ENCODE measurements around the gene POLE3. TPM values are rescaled to one million over a fixed set of nuclear protein-coding genes. Genes with fewer than 3 reads are reported as not detected.
"Not testable (repeated sequence)": the region's sequence is repeated elsewhere in the genome, so short reads cannot be mapped to it uniquely, and the experiment has no call there.

The POLE3 gene
- polyA plus RNA-seq, 1 donor = 45.3 TPM

GRCh38 chr9:113376634-113377567 lies 33.6 kb downstream of the POLE3 start, which contains the start of gene HDHD3:
Gene HDHD3, minus strand, starts transcription at chr9:113376986. Its CDS starts 2,632 bp downstream, at chr9:113374354.
- DNase-seq (ENCODE audit: low read depth) = no peak

- no peak for DNase-seq (ENCODE audit: low read depth)
Measured at GRCh38 chr9:113375057-113376023, 35.1 kb downstream of the POLE3 start.

GRCh38 chr9:113373676-113374392 lies 36.6 kb downstream of the POLE3 start:
- DNase-seq (ENCODE audit: low read depth) = no peak

GRCh38 chr9:113373256-113373655 lies 37.2 kb downstream of the POLE3 start:
- DNase-seq (ENCODE audit: low read depth) = no peak

- DNase-seq (ENCODE audit: low read depth) = no peak
Measured at GRCh38 chr9:113372059-113372458, 38.4 kb downstream of the POLE3 start.

GRCh38 chr9:113370806-113371325 lies 39.6 kb downstream of the POLE3 start:
- DNase-seq (ENCODE audit: low read depth) = no peak

GRCh38 chr9:113369855-113370140 lies 40.7 kb downstream of the POLE3 start:
- DNase-seq (ENCODE audit: low read depth) = no peak

- no peak for DNase-seq (ENCODE audit: low read depth)
Measured at GRCh38 chr9:113368982-113369854, 41.3 kb downstream of the POLE3 start.

GRCh38 chr9:113368348-113368981 lies 42.0 kb downstream of the POLE3 start:
- DNase-seq (ENCODE audit: low read depth) = no peak

GRCh38 chr9:113365652-113366051 lies 44.8 kb downstream of the POLE3 start:
- not testable (repeated sequence) for DNase-seq (ENCODE audit: low read depth)

GRCh38 chr9:113364951-113365350 lies 45.5 kb downstream of the POLE3 start:
- no peak for DNase-seq (ENCODE audit: low read depth)

- no peak for DNase-seq (ENCODE audit: low read depth)
Measured at GRCh38 chr9:113363336-113363735, 47.1 kb downstream of the POLE3 start.

GRCh38 chr9:113361304-113362018 lies 49.0 kb downstream of the POLE3 start:
- DNase-seq (ENCODE audit: low read depth) = no peak

GRCh38 chr9:113360242-113360842 lies 50.1 kb downstream of the POLE3 start:
- no peak for DNase-seq (ENCODE audit: low read depth)

GRCh38 chr9:113359385-113359784 lies 51.1 kb downstream of the POLE3 start:
- DNase-seq (ENCODE audit: low read depth) = no peak

Data from forelimb muscle (tissue), 1 donor.